GM12878 (cell line): ENCODE measurements around the gene MINPP1. TPM values are rescaled to one million over a fixed set of nuclear protein-coding genes. Genes with fewer than 3 reads are reported as not detected.

Experiments used
- ATAC-seq: fragments of 200-7000 bp; cut with Tn5 transposase; 3 replicates; pipeline ENCODE4 v1.9.1; 2020; ENCODE audit warnings: mild to moderate bottlenecking, moderate library complexity
- BruUV-seq: library from RNA; stranded (reverse); fragments of 400-500 nt; replicated peaks from 2 replicates; lab custom pipeline; 2021; lab: Mats Ljungman, UMichigan
- CTCF ChIA-PET: fragments of 300-600 bp; sonication (Branson Sonifier 250); formaldehyde crosslinking; extraction: SDS; loops from one replicate; lab custom pipeline; 2021; ENCODE audit warnings: inconsistent platforms; lab: Yijun Ruan, JAX
- POLR2A ChIA-PET: fragments of 350-600 bp; formaldehyde crosslinking; extraction: SDS; loops from one replicate; lab custom pipeline; 2021; ENCODE audit warnings: inconsistent platforms; lab: Charles Lee
- RAD21 ChIA-PET: fragments of 300-600 bp; sonication (Branson Sonifier 250); formaldehyde crosslinking; loops from one replicate; lab custom pipeline; 2023; ENCODE audit warnings: antibody characterized with exemption; ENCODE audit not compliant: unreplicated experiment; lab: Charles Lee
- SMC1A ChIA-PET: fragments of 300-600 bp; sonication (Branson Sonifier 250); formaldehyde crosslinking; loops from one replicate; lab custom pipeline; 2023; ENCODE audit not compliant: unreplicated experiment, uncharacterized antibody; lab: Charles Lee
- DNase-seq: peaks from one replicate; pipeline ENCODE4 v3.0.0-alpha.2; 2011; ENCODE audit warnings: low read depth, low spot score
- FAIRE-seq: peaks from 3 replicates; lab custom pipeline; 2011; peaks lifted over from hg19 to GRCh38; lab: Jason Lieb, UNC
- H2AFZ ChIP-seq: 2 replicates; pipeline ENCODE4 v1.6.0; 2011; ENCODE audit warnings: low read depth, low read length, control low read depth; ENCODE audit not compliant: control insufficient read depth
- H3K27ac ChIP-seq: 2 replicates; pipeline ENCODE4 v1.5.1; 2011; ENCODE audit warnings: control low read depth; ENCODE audit not compliant: control insufficient read depth, insufficient read depth
- H3K27me3 ChIP-seq, 2 experiments: replicated peaks in 1 of 2; 2 replicates each; pipeline versions ENCODE4 v1.6.0 to v1.6.1; 2011; ENCODE audit warnings: low read length in 1 of 2; ENCODE audit not compliant: control insufficient read depth in 2 of 2, insufficient read depth in 2 of 2
- H3K36me3 ChIP-seq, 2 experiments: 2 replicates each; pipeline ENCODE4 v1.5.1; 2011; ENCODE audit warnings: low read length in 1 of 2; ENCODE audit not compliant: control insufficient read depth in 2 of 2, insufficient read depth in 2 of 2
- H3K4me1 ChIP-seq: 2 replicates; pipeline ENCODE4 v1.6.1; 2011; ENCODE audit warnings: mild to moderate bottlenecking, low read length, moderate library complexity, mixed read lengths; ENCODE audit not compliant: control insufficient read depth, insufficient read depth
- H3K4me2 ChIP-seq: 2 replicates; pipeline ENCODE4 v1.6.0; 2011; ENCODE audit warnings: control low read depth; ENCODE audit not compliant: control insufficient read depth, insufficient read depth
- H3K4me3 ChIP-seq: fragments of 200-600 bp; sonication (generic); 2 replicates; pipeline ENCODE4 v1.5.1; 2016
- H3K79me2 ChIP-seq: 2 replicates; pipeline ENCODE4 v1.6.0; 2011; ENCODE audit warnings: low read length; ENCODE audit not compliant: control insufficient read depth, insufficient read depth
- H3K9ac ChIP-seq: 2 replicates; pipeline ENCODE4 v1.8.0; 2011; ENCODE audit warnings: low read length, control low read depth, mixed read lengths; ENCODE audit not compliant: control insufficient read depth, insufficient read depth
- H3K9me3 ChIP-seq: replicated peaks from 3 replicates; pipeline ENCODE4 v1.5.1; 2011; ENCODE audit warnings: mild to moderate bottlenecking, low read length; ENCODE audit not compliant: control insufficient read depth, insufficient read depth
- H4K20me1 ChIP-seq: 2 replicates; pipeline ENCODE4 v1.6.0; 2011; ENCODE audit not compliant: control insufficient read depth, insufficient read depth
- CHD1 ChIP-seq: IDR thresholded peaks from 2 replicates; pipeline ENCODE4 v1.6.1; 2012; ENCODE audit warnings: low read depth, low read length, improper control_type of control experiment
- NR2F1 ChIP-seq: fragments of 450-650 bp; conservative IDR thresholded peaks from 2 replicates; pipeline ENCODE4 v1.6.1; 2017; ENCODE audit warnings: mild to moderate bottlenecking
- PAX8 ChIP-seq: fragments of 450-650 bp; IDR thresholded peaks from 2 replicates; pipeline ENCODE4 v1.6.1; 2017; ENCODE audit warnings: mild to moderate bottlenecking, moderate library complexity
- PML ChIP-seq: IDR thresholded peaks from 2 replicates; pipeline ENCODE4 v1.6.1; 2012; ENCODE audit warnings: low read length, inconsistent platforms
- POLR2AphosphoS5 ChIP-seq: IDR thresholded peaks from 2 replicates; pipeline ENCODE4 v1.6.1; 2011; ENCODE audit warnings: mild to moderate bottlenecking, low read length, inconsistent platforms
- SUZ12 ChIP-seq: fragments of 200-600 bp; sonication (generic); IDR thresholded peaks from one replicate; pipeline ENCODE4 v1.6.1; 2018; ENCODE audit warnings: antibody characterized with exemption, mild to moderate bottlenecking; ENCODE audit not compliant: unreplicated experiment
- ZBTB11 ChIP-seq: fragments of 450-650 bp; formaldehyde crosslinking; IDR thresholded peaks from 2 replicates; pipeline ENCODE4 v1.5.0; 2022; ENCODE audit warnings: mild to moderate bottlenecking, missing genetic modification characterization
- WGBS: methylation state at CpG from one replicate; pipeline ENCODE4 v1.1.6; 2016; ENCODE audit warnings: low lambda C conversion rate; ENCODE audit not compliant: insufficient replicate concordance, insufficient coverage; ENCODE audit errors: missing lambda C conversion rate; 5-methylcytosine and 5-hydroxymethylcytosine counted together
- in situ Hi-C: fragments of 300-500 bp; cut with MboI; formaldehyde crosslinking; loops from 9 replicates; pipeline ENCODE4 v1.14.3; 2018; ENCODE audit warnings: mixed read lengths
- intact Hi-C: fragments of 100-400 bp; cut with micrococcal nuclease; formaldehyde crosslinking; loops from one replicate; pipeline ENCODE4 v1.14.2; 2022; ENCODE audit not compliant: unreplicated experiment
- polyA plus RNA-seq, 11 experiments: library from polyadenylated mRNA; depleted of rRNA in 4 of 11; unstranded in 6 of 11; stranded (reverse) in 5 of 11; fragments of >200 nt; fragmentation: Nextera tagmentation in 4 of 11; fragmentation: Illumina TruSeq in 1 of 11; extraction: Ambion mirVana in 4 of 11; extraction: Trizol in 1 of 11; gene quantifications; 1 replicate in 1 of 11; 2 replicates in 10 of 11; pipeline versions ENCODE4 v1.2.1 to v1.2.3, GENCODE V29; 2011 to 2016; ENCODE audit warnings: inconsistent platforms in 2 of 11, missing spikeins in 2 of 11, low read depth in 1 of 11
- total RNA-seq, 4 experiments: library from RNA; depleted of rRNA in 3 of 4; stranded (reverse); fragments of >200 nt in 3 of 4; fragmentation: Illumina TruSeq in 1 of 4; extraction: Trizol in 1 of 4; gene quantifications; 2 replicates each; pipeline versions ENCODE4 v1.2.1 to v1.2.3, GENCODE V29; 2013 to 2021

MINPP1 gene
- total and polyA plus RNA-seq, 10 of the 15 experiments (the other 5 are each of a cell fraction or from before 2014, with no cell fraction given): 3.9 to 29.2 (median 10.7) TPM

- FAIRE-seq (no peak), DNase-seq (no peak), ATAC-seq (no peak)
- no peaks in the 10 kb centered on the region for H4K20me1 ChIP-seq
- SMC1A ChIA-PET: interaction anchor here (1.0 to 1.7 kb wide), 2 partner anchors 15 to 1020 kb away, joined by 3 to 5 read pairs; no protein-coding TSS in a partner anchor
- no peak overlapping the region for H3K4me3 ChIP-seq
- H3K36me3 ChIP-seq: no peaks in the 10 kb centered on the region
- RAD21 ChIA-PET: interaction anchor here (3.1 kb wide), 1 partner anchor 203 kb away, joined by 20 read pairs; no protein-coding TSS in a partner anchor
- H3K27me3 ChIP-seq: no peaks in the 10 kb centered on the region
- POLR2A ChIA-PET: no interaction called here
- peaks cover 17% of the 10 kb centered on the region for H3K4me1 ChIP-seq
- in situ Hi-C loops (loop anchor here (25.0 kb wide), 1 partner anchor 205 kb away; no protein-coding TSS in a partner anchor), intact Hi-C loops (loop anchor here (2.0 kb wide), 1 partner anchor 241 kb away; no protein-coding TSS in a partner anchor)
- H3K4me2 ChIP-seq: no peak overlapping the region
- no peak overlapping the region for H2AFZ ChIP-seq
- CTCF ChIA-PET: interaction anchor here (0.5 to 2.9 kb wide), 6 partner anchors 14 to 1400 kb away, joined by 3 to 30 read pairs (median 4); no protein-coding TSS in a partner anchor
- 96% methylated on average over 4 of the region's 4 CpGs for WGBS
- no TSS peak for BruUV-seq
- TF ChIP-seq NR2F1 (no peak), SUZ12 (no peak), POLR2AphosphoS5 (no peak), PML (no peak), CHD1 (no peak), PAX8 (no peak), ZBTB11 (no peak)
- no peaks in the 10 kb centered on the region for H3K9me3 ChIP-seq
- no peak overlapping the region for H3K27ac ChIP-seq
- no peaks in the 10 kb centered on the region; the same call in 1 of the 2 replicates for H3K79me2 ChIP-seq
- H3K9ac ChIP-seq: no peak overlapping the region
These were observed 27.4 kb downstream of the MINPP1 start for GRCh38 chr10:87531908-87532622.
